NCI-H524 treated with DMSO at 0.1 percent for 48 hours (cell line): ENCODE data around the gene TRAF7.

ENCODE experiments used
- DNase-seq: peaks from one replicate; lab custom pipeline; 2025; lab: John Stamatoyannopoulos, UW

Gene TRAF7

DNA sequence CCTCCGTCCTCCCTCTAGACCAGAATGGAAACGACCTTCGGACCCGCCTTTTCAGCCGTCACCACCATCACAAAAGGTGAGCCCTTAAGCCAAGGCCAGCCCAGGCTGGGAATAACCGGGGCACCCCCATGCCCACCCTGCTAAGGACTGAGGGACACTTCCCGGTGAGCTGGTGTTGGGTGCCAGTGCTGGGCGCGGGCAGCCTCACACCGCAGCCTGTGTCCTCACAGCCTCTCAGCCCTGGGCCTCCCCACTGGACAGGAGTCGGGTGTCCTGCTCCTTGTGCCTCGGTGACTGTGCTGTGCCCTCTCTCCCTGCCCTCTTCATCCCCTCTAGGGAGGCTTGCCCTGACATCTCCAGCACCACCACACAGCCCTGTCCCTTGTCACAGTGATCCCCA is 10.3 kb downstream of the TRAF7 start:
- no peak for DNase-seq

DNA sequence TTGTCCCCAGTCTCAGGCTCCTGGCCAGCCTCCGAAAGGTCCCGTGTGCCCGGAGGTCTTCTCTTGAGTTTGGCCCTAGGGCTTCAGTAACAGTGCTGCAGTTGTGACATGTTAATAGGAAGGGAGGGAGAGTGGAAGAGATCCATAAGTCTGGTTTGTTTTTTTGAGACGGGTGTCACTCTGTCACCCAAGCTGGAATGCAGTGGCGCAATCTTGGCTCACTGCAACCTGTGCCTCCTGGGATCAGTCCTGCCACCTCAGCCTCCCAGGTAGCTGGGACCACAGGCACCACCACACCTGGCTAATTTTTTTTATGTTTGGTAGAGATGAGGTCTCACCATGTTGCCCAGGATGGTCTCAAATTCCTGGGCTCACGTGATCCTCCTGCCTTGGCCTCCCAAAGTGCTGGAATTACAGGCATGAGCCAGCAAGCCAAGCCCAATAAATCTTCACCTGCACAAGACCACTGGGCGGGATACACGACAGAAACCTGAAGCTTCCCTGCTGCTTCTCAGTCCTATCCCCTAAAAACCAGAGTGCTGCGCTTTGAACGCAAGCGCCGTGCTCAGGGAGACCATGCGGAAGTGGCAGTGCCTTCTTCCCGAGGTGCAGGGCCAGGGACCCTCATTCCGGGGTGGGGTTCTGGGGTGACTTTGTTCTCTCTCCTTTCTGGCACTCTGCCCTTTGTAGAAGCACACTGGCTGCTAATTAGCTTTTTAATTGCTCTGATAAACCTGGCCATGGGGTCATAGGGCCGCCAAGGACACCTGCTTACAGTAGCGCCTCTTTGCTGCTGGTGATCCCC is 10.9 kb downstream of the TRAF7 start:
- DNase-seq = no peak

DNA sequence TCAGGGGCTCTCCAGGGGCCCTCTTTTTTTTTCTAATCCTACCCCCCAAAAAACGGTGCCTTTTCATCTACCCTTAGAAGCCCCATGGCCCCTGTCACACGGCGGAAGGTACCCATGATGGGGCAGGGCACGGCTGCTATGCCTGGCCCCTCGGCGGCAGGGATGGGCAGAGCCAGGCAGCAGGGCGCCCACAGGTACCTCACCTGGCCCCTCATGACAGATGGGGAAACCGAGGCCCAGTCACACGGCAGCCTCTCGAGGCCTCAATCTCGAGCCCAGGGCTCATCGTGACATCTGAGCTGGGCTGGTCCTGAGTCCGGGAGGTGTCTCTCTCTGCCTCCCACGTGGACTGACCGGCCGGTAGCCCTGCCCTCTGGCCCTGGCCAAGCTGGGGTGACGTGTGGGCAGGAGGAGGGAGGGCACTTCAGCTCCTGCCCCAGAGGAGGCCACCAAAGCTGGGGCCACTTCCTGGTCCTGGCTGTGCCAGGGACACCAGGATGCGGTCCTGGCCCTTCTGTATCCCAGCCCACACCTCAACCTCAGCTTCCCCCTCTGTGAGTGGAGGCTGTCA is 11.6 kb downstream of the TRAF7 start:
- no peak for DNase-seq

DNA sequence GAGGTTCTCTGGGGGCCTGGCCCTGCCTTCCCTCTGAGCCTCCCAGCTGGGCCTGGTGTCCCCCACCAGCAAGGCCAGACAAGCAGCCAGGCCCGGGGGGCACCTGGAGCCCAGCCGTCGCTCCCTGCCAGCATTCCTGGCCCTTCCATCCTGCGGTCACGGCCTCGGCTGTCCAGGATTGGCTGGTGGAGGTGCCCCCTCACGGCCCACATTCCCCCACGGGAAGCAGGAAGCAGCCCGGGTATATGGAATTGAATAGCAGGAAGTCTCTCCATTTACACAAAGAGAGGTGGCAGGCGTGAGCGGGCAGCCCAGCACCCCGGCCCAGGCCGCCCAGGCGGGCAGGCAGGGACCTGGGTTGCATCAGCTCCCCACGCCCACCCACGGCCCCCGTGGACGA is 14.5 kb downstream of the TRAF7 start:
- DNase-seq = no peak

DNA sequence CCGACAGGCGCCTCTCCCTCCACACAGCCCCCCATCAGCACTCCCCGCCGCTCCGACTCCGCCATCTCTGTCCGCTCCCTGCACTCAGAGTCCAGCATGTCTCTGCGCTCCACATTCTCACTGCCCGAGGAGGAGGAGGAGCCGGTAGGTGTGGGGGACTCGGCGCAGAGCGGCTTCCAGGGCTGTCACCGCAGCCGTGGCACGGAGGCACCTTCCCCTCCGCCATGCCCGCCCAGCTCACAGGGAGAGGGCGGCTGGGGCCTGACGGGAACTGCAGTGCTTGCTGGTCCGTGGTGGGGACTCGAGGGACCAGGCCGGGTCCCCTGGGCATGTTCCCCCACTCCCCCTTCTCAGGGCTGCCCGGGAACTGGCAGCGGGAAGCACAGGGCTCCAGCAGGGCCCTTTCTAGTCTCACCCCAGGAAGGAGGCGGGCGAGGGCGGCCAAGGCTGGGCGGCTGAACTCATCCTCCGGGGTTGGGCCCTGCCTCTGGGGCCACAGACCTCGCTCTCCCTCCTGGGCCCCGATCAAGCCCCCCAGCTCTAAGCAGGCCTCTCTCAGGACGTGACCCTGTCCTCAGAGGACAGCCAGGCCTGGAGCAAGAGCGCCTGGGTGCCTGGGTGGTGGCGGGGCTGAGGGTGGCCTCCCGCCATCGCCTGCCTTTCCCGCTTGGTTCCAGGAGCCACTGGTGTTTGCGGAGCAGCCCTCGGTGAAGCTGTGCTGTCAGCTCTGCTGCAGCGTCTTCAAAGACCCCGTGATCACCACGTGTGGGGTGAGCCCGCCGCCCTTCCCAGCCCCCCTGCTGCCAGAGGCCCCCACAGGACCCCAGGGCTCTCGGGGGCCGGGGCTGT is 15.2 kb downstream of the TRAF7 start:
- DNase-seq = no peak

GRCh38 chr16:2171601-2172178 is 16.1 kb downstream of the TRAF7 start:
- DNase-seq = no peak

- no peak for DNase-seq
Measured at GRCh38 chr16:2172688-2173335, 17.2 kb downstream of the TRAF7 start.

GRCh38 chr16:2173366-2173765 is 17.8 kb downstream of the TRAF7 start:
- no peak for DNase-seq

- DNase-seq = no peak
Measured at GRCh38 chr16:2173916-2174315, 18.3 kb downstream of the TRAF7 start.

- DNase-seq = no peak
Measured at GRCh38 chr16:2174396-2175131, 19.0 kb downstream of the TRAF7 start.

DNA sequence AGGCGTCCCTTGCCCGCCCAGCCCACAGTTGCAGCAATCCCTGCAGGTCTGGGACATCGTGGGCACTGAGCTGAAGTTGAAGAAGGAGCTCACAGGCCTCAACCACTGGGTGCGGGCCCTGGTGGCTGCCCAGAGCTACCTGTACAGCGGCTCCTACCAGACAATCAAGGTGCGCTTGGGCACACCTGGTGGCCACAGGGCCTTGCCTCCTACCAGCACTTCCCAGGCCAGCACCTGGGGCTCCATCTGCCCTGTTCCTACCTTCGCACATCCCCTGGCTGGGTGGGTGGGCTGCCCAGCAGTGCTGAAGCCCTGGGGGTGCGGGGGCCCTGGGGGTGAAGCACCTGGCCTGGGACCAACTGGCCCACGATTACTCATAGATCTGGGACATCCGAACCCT is 19.9 kb downstream of the TRAF7 start:
- no peak for DNase-seq

DNA sequence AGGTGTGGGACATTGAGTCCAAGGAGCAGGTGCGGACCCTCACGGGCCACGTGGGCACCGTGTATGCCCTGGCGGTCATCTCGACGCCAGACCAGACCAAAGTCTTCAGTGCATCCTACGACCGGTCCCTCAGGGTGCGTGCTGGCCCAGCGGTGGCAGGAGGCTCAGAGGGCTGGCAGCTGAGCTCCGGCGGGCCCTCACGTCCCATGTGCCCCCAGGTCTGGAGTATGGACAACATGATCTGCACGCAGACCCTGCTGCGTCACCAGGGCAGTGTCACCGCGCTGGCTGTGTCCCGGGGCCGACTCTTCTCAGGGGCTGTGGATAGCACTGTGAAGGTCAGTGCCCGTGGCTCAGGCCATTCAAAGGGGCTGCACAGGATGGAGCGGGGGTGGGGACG is 20.5 kb downstream of the TRAF7 start:
- DNase-seq = no peak

DNA sequence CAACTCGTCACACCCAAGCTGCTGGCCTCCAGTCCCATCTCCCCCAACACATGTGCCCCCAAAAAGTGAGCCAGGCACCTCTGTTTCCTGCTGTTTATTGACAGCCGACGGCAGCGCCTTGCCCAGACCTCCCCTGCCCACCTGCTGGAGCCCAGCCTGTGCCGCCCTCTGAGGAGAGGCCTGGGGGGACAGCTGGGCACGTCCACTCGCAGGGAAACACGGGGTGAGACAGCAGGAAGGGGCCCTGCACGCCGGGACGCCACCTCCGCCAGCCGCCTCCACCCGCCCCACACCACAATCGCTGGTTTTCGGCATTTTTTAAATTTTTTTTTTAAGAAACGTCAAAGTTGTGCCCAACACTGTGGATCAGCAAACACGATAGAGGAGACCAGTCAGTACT is 21.5 kb downstream of the TRAF7 start:
- DNase-seq = no peak

GRCh38 chr16:2177561-2177960 is 22.0 kb downstream of the TRAF7 start:
- no peak for DNase-seq

- DNase-seq = no peak
Measured at GRCh38 chr16:2178321-2179106, 22.9 kb downstream of the TRAF7 start.

GRCh38 chr16:2179107-2179501 is 23.5 kb downstream of the TRAF7 start:
- DNase-seq = no peak

DNA sequence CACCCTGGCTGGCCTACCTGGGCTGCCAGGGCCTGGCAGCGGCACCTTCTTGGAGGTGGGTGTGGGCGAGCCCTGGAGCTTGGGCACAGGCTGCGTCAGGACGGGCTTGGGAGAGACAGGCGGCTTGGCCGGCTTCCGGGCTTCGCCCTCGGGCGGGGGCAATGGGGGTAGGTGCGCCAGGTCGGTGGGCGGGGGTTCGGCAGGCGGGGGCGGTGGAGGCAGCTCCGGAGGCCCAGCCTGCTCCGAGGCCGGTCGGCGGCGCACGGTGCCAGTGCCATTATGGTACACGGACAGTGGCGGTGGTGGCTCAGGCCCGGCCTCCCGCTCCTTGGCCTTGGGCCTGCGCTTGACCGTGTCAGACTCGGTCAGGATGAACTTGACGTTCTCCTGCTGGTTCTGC is 24.0 kb downstream of the TRAF7 start:
- no peak for DNase-seq

GRCh38 chr16:2180461-2180860 is 24.9 kb downstream of the TRAF7 start:
- no peak for DNase-seq

DNA sequence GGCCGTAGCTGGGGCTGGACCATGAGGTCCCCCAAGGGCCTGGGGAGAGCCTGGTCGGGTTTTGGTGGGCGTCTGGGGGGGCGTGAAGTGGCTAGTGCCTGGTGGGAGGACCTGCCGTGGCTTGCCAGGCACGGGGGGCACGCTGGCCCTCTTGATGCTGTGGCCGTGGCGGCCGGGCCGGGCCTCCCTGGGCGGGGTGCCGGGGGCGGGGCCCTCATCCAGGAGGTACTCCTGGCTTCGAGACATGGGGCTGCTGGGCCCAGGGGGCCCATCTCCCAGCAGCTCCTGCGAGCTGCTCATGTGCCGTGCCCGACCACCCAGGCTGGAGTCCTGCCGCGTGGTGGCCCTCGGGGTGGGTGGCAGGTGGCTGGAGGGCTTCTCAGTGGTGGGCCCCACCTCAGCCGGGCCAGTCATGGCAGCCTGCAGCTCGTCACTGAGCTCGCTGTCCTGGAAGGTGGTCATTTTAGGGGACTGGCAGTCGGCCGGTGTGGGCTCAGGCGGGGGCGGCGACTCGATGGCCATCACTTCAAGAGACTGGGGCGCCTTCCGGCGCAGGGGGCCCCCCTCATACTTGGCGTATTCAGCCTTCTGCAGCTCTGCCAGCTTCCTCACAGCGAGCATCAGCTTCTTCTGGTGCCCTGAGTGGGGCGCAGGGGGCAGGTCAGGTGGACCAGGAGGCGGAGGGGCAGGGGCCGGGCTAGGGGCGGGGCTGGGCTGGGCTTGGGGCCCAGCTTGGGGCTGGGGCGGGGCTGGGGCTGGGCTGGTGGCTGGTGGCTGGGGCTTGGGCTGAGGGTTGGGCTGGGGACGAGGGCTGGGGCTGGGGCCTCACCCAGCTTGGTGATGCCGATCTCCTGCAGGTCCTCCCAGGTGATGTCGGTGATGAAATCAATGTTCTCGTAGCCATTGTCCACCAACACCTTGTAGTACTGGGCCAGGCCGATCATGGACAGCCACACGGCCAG is 25.7 kb downstream of the TRAF7 start:
- DNase-seq = no peak
